ENCODE results near the gene CSAG1. TPM values are rescaled to one million over a fixed set of nuclear protein-coding genes. Genes with fewer than 3 reads are reported as not detected.
"Not testable (repeated sequence)": the region's sequence is repeated elsewhere in the genome, so short reads cannot be mapped to it uniquely, and the experiment has no call there.

CSAG1 gene
- total and polyA plus RNA-seq, 2 donors (not counting 1 experiment from before 2014, with no cell fraction given), result not detected

GRCh38 chrX:152681012-152681411 lies 52.5 kb downstream of the CSAG1 start:
- H3K4me1 Mint-ChIP-seq; H3K9me3 Mint-ChIP-seq (ENCODE audit: insufficient read depth); H3K36me3 ChIP-seq (replicated peaks in 1 of 2; ENCODE audit: control extremely low read depth in 1 of 2, control insufficient read depth in 1 of 2, extremely low read depth in 1 of 2, insufficient read depth in 2 of 2, low read length in 1 of 2); ATAC-seq (ENCODE audit: low read depth); DNase-seq; POLR2A ChIA-PET; H4K20me1 ChIP-seq (ENCODE audit: control insufficient read depth, insufficient read depth, low read length, poor library complexity, severe bottlenecking); H3K4me3 Mint-ChIP-seq; H3K27ac ChIP-seq (ENCODE audit: low read length in 2 of 2); H3K27me3 ChIP-seq (replicated peaks in 1 of 4; ENCODE audit: control extremely low read depth in 1 of 4, control insufficient read depth in 3 of 4, insufficient read depth in 4 of 4, low read length in 3 of 4); H3K27ac Mint-ChIP-seq; H3K4me1 ChIP-seq (ENCODE audit: control insufficient read depth in 2 of 2, insufficient read depth in 2 of 2, low read length in 2 of 2); CTCF ChIA-PET; H3K4me3 ChIP-seq (ENCODE audit: control extremely low read depth in 1 of 5, extremely low read depth in 1 of 5, insufficient read depth in 1 of 5, low read depth in 2 of 5, low read length in 4 of 5); H3K9ac ChIP-seq (ENCODE audit: low read length); intact Hi-C loops (cut with micrococcal nuclease); H3K4me2 ChIP-seq (replicated peaks; ENCODE audit: low read depth, low read length, poor library complexity, severe bottlenecking); H3K9me3 ChIP-seq (ENCODE audit: control extremely low read depth in 1 of 3, control insufficient read depth in 2 of 3, insufficient read depth in 1 of 3, low read length in 2 of 3); H2AFZ ChIP-seq (ENCODE audit: insufficient read depth, low read depth, low read length, poor library complexity, severe bottlenecking); H3K27me3 Mint-ChIP-seq; H3K79me2 ChIP-seq (ENCODE audit: control insufficient read depth, insufficient read depth, low read length): not testable (repeated sequence)
- no CpG with 5 or more reads among the region's 3 CpGs for WGBS (ENCODE audit: insufficient coverage)

Other genes with a start within 250 kb of the CSAG1 start
- gene GABRQ, start 95.8 kb downstream of the CSAG1 start, total RNA-seq, result not detected in 2 replicates
- not detected in 2 replicates for gene GABRQ, start 95.8 kb downstream of the CSAG1 start, polyA plus RNA-seq
- gene MAGEA3, start 34.9 kb downstream of the CSAG1 start, total RNA-seq, result not detected in 2 replicates
- not detected in 2 replicates for gene MAGEA3, start 34.9 kb downstream of the CSAG1 start, polyA plus RNA-seq
- not detected in 2 replicates for gene CSAG2, start 24.4 kb downstream of the CSAG1 start, total RNA-seq
- gene CSAG2, start 24.4 kb downstream of the CSAG1 start, polyA plus RNA-seq, result not detected in 2 replicates
- gene MAGEA2B, start 19.1 kb downstream of the CSAG1 start, total RNA-seq, result not detected in 2 replicates
- gene MAGEA2B, start 19.1 kb downstream of the CSAG1 start, polyA plus RNA-seq, result not detected in 2 replicates
- gene MAGEA12, start within 50 bp of the CSAG1 start, total RNA-seq, result not detected in 2 replicates
- gene MAGEA12, start within 50 bp of the CSAG1 start, polyA plus RNA-seq, result not detected in 2 replicates
- not detected in 2 replicates for gene MAGEA2, start 20.1 kb upstream of the CSAG1 start, total RNA-seq
- not detected in 2 replicates for gene MAGEA2, start 20.1 kb upstream of the CSAG1 start, polyA plus RNA-seq
- not detected in 2 replicates for gene CSAG3, start 25.5 kb upstream of the CSAG1 start, total RNA-seq
- not detected in 2 replicates for gene CSAG3, start 25.5 kb upstream of the CSAG1 start, polyA plus RNA-seq
- not detected in 2 replicates for gene MAGEA6, start 36.0 kb upstream of the CSAG1 start, total RNA-seq
- gene MAGEA6, start 36.0 kb upstream of the CSAG1 start, polyA plus RNA-seq, result not detected in 2 replicates
- 9.4 and 11.1 TPM in 2 replicates for gene CETN2, start 97.0 kb upstream of the CSAG1 start, total RNA-seq
- 3.3 and 3.7 TPM in 2 replicates for gene CETN2, start 97.0 kb upstream of the CSAG1 start, polyA plus RNA-seq
- gene NSDHL, start 97.3 kb upstream of the CSAG1 start, total RNA-seq, result 8.5 and 10.3 TPM in 2 replicates
- gene NSDHL, start 97.3 kb upstream of the CSAG1 start, polyA plus RNA-seq, result 3.1 and 4.9 TPM in 2 replicates
- gene ZNF185, start 164.3 kb upstream of the CSAG1 start, total RNA-seq, result 0.89 and 1.7 TPM in 2 replicates
- gene ZNF185, start 164.3 kb upstream of the CSAG1 start, polyA plus RNA-seq, result 2.3 and 2.7 TPM in 2 replicates